Stomach (tissue), 4 donors: ENCODE results near the gene SDK2.

Experiments
- EP300 ChIP-seq: sonication (generic); formaldehyde crosslinking; IDR thresholded peaks from one replicate; pipeline ENCODE4 v1.6.1; 2017; ENCODE audit warnings: antibody characterized with exemption
- POLR2A ChIP-seq, 4 donors: fragments of 450-650 bp; IDR thresholded peaks; one replicate each; pipeline ENCODE4 v1.6.1; 2016; ENCODE audit warnings: antibody characterized with exemption in 4 of 4, control low read depth in 2 of 4, mild to moderate bottlenecking in 1 of 4, moderate library complexity in 1 of 4
- POLR2AphosphoS5 ChIP-seq, 3 donors: sonication (generic); formaldehyde crosslinking; IDR thresholded peaks; one replicate each; pipeline ENCODE4 v1.6.1; 2016; ENCODE audit warnings: antibody characterized with exemption in 3 of 3
- TF ChIP-seq, protein P1 (sequence below), 7 experiments: fragments of 450-650 bp in 4 of 7; fragments of 200-600 bp in 3 of 7; sonication (generic) in 3 of 7; IDR thresholded peaks; one replicate each; pipeline ENCODE4 v1.5.1; 2016 to 2019; ENCODE audit warnings: antibody characterized with exemption in 7 of 7, control low read depth in 2 of 7, mild to moderate bottlenecking in 1 of 7

DNA sequence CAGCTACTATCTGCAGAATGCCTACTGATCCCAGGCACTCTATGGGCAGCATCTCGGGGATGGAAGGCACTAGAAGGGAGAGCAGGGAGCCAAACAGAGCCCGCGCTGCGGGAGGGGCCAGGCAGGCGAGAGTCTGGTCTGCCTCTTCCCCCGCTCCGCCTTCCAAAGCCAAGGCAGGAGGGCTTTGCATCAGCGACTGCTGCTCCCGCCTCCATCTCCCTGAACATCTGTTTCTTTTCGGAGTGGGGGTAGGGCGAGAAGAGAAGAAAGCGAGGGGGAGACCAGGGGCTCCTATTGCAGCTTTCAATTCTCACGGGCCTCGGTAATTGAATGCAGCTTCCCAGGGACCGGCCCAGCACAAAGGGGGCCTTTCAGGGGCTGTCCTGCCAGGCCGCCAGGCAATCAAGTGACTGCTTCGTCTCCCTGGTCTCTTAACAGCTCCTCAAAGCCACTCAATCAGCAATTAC is 301.0 kb downstream of the SDK2 start:
- TF ChIP-seq, protein P1, sequence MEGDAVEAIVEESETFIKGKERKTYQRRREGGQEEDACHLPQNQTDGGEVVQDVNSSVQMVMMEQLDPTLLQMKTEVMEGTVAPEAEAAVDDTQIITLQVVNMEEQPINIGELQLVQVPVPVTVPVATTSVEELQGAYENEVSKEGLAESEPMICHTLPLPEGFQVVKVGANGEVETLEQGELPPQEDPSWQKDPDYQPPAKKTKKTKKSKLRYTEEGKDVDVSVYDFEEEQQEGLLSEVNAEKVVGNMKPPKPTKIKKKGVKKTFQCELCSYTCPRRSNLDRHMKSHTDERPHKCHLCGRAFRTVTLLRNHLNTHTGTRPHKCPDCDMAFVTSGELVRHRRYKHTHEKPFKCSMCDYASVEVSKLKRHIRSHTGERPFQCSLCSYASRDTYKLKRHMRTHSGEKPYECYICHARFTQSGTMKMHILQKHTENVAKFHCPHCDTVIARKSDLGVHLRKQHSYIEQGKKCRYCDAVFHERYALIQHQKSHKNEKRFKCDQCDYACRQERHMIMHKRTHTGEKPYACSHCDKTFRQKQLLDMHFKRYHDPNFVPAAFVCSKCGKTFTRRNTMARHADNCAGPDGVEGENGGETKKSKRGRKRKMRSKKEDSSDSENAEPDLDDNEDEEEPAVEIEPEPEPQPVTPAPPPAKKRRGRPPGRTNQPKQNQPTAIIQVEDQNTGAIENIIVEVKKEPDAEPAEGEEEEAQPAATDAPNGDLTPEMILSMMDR (IDR thresholded peaks at IDR 0.05): no peak
- TF ChIP-seq POLR2A (IDR thresholded peaks at IDR 0.05) (no peak), POLR2AphosphoS5 (IDR thresholded peaks at IDR 0.05) (peak in 1 of 3 donors; percentile 24), EP300 (no peak)
